ENCODE results near the gene CTBP1.

- no peak for TF ChIP-seq EZH2 (IDR thresholded peaks at IDR 0.05; ENCODE audit: insufficient read depth, poor library complexity, severe bottlenecking)
- no peak for TF ChIP-seq EZH2phosphoT487 (IDR thresholded peaks at IDR 0.05; ENCODE audit: insufficient read depth, low read depth)
These were observed 31.6 kb downstream of the CTBP1 start for GRCh38 chr4:1217366-1217765.

Measured in GM23248 (cell line).